IMR-90 (cell line): ENCODE results near the gene GPC5. TPM values are rescaled to one million over a fixed set of nuclear protein-coding genes. Genes with fewer than 3 reads are reported as not detected.
A peak's percentile ranks its signal among the peaks of the same experiment; 100 is the strongest.

Source experiments
- ATAC-seq: fragments of 200-7000 bp; cut with Tn5 transposase; 2 replicates; pipeline ENCODE4 v1.9.1; 2020; ENCODE audit warnings: low read depth, mild to moderate bottlenecking, moderate library complexity
- BruUV-seq: library from RNA; stranded (reverse); fragments of 400-500 nt; replicated peaks from 2 replicates; lab custom pipeline; 2021; lab: Mats Ljungman, UMichigan
- CTCF ChIA-PET: fragments of 300-600 bp; formaldehyde crosslinking; extraction: SDS; loops from one replicate; lab custom pipeline; 2021; ENCODE audit warnings: antibody characterized with exemption; lab: Yijun Ruan, JAX
- POLR2A ChIA-PET: fragments of 300-600 bp; sonication (Branson Sonifier 250); formaldehyde crosslinking; loops from one replicate; lab custom pipeline; 2022; ENCODE audit warnings: antibody characterized with exemption; ENCODE audit not compliant: unreplicated experiment; lab: Charles Lee
- DNase-seq: peaks from one replicate; pipeline ENCODE4 v3.0.0; 2013
- H2AFZ ChIP-seq: replicated peaks from 2 replicates; pipeline ENCODE3; 2013; ENCODE audit warnings: low read length, mild to moderate bottlenecking; ENCODE audit not compliant: poor library complexity
- H2AK5ac ChIP-seq: 2 replicates; pipeline ENCODE4 v1.6.1; 2013; ENCODE audit warnings: low read depth, low read length, inconsistent platforms
- H2AK9ac ChIP-seq: replicated peaks from 2 replicates; pipeline ENCODE3; 2013; ENCODE audit warnings: mild to moderate bottlenecking, low read depth, low read length, moderate library complexity; ENCODE audit not compliant: poor library complexity
- H2BK120ac ChIP-seq: 2 replicates; pipeline ENCODE4 v1.6.1; 2013; ENCODE audit warnings: low read depth, low read length, inconsistent platforms
- H2BK15ac ChIP-seq: 3 replicates; pipeline ENCODE4 v1.6.1; 2013; ENCODE audit warnings: low read depth, low read length, inconsistent platforms
- H2BK20ac ChIP-seq: 2 replicates; pipeline ENCODE4 v1.6.1; 2013; ENCODE audit warnings: low read depth, mild to moderate bottlenecking, inconsistent platforms, low read length, moderate library complexity
- H2BK5ac ChIP-seq: 2 replicates; pipeline ENCODE4 v1.6.1; 2013; ENCODE audit warnings: mild to moderate bottlenecking, low read depth, low read length, inconsistent platforms; ENCODE audit not compliant: poor library complexity, severe bottlenecking
- H3K14ac ChIP-seq: replicated peaks from 2 replicates; pipeline ENCODE4 v1.6.1; 2013; ENCODE audit warnings: low read depth, low read length, inconsistent platforms
- H3K18ac ChIP-seq: 2 replicates; pipeline ENCODE4 v1.6.1; 2013; ENCODE audit warnings: low read depth, low read length, control low read depth
- H3K23ac ChIP-seq: 2 replicates; pipeline ENCODE4 v1.6.1; 2013; ENCODE audit warnings: low read depth, low read length, inconsistent platforms
- H3K27ac ChIP-seq: 2 replicates; pipeline ENCODE4 v1.5.1; 2013; ENCODE audit warnings: mild to moderate bottlenecking, control low read depth, low read length; ENCODE audit not compliant: insufficient read depth
- H3K27me3 ChIP-seq: 2 replicates; pipeline ENCODE4 v1.6.1; 2013; ENCODE audit warnings: low read length; ENCODE audit not compliant: control insufficient read depth, insufficient read depth
- H3K36me3 ChIP-seq: 2 replicates; pipeline ENCODE4 v1.6.1; 2013; ENCODE audit warnings: low read length, mixed read lengths; ENCODE audit not compliant: control insufficient read depth, insufficient read depth
- H3K4ac ChIP-seq: 2 replicates; pipeline ENCODE4 v1.6.1; 2013; ENCODE audit warnings: low read depth, low read length, inconsistent platforms
- H3K4me1 ChIP-seq: 2 replicates; pipeline ENCODE4 v1.6.1; 2013; ENCODE audit warnings: low read length, mixed read lengths; ENCODE audit not compliant: control insufficient read depth, insufficient read depth
- H3K4me2 ChIP-seq: 2 replicates; pipeline ENCODE4 v1.6.1; 2013; ENCODE audit warnings: low read depth, mild to moderate bottlenecking, control low read depth, low read length, moderate library complexity
- H3K4me3 ChIP-seq: 2 replicates; pipeline ENCODE4 v1.5.1; 2013; ENCODE audit warnings: low read depth, mild to moderate bottlenecking, control low read depth, low read length, moderate library complexity; ENCODE audit not compliant: insufficient read depth
- H3K56ac ChIP-seq: 2 replicates; pipeline ENCODE4 v1.6.1; 2013; ENCODE audit warnings: low read length, inconsistent platforms; ENCODE audit not compliant: insufficient read depth; ENCODE audit errors: extremely low read depth
- H3K79me1 ChIP-seq, 2 experiments: 2 replicates each; pipeline ENCODE4 v1.6.1; 2013; ENCODE audit warnings: low read length in 2 of 2, inconsistent platforms in 1 of 2, low read depth in 1 of 2
- H3K9ac ChIP-seq: 2 replicates; pipeline ENCODE4 v1.6.1; 2013; ENCODE audit warnings: low read depth, low read length, control low read depth
- H3K9me1 ChIP-seq: 2 replicates; pipeline ENCODE4 v1.6.1; 2013; ENCODE audit warnings: low read length, inconsistent platforms; ENCODE audit not compliant: insufficient read depth
- H3K9me3 ChIP-seq: 2 replicates; pipeline ENCODE4 v1.6.1; 2013; ENCODE audit warnings: low read length; ENCODE audit not compliant: control insufficient read depth, insufficient read depth
- H4K20me1 ChIP-seq: 2 replicates; pipeline ENCODE4 v1.6.1; 2013; ENCODE audit warnings: low read length, inconsistent platforms; ENCODE audit not compliant: insufficient read depth
- H4K5ac ChIP-seq: 2 replicates; pipeline ENCODE4 v1.6.1; 2013; ENCODE audit warnings: mild to moderate bottlenecking, low read depth, low read length, control low read depth
- H4K8ac ChIP-seq, 2 experiments: 2 replicates each; pipeline ENCODE4 v1.6.1; 2013; ENCODE audit warnings: low read depth in 2 of 2, low read length in 2 of 2, control low read depth in 1 of 2, inconsistent platforms in 1 of 2
- H4K91ac ChIP-seq: 2 replicates; pipeline ENCODE4 v1.6.1; 2013; ENCODE audit warnings: low read depth, low read length, inconsistent platforms; ENCODE audit not compliant: insufficient read depth
- CEBPB ChIP-seq: IDR thresholded peaks from 2 replicates; pipeline ENCODE4 v1.6.1; 2012; ENCODE audit warnings: low read depth, low read length, improper control_type of control experiment
- CTCF ChIP-seq: conservative IDR thresholded peaks from 2 replicates; pipeline ENCODE4 v1.5.1; 2012; ENCODE audit warnings: mild to moderate bottlenecking, low read depth, low read length, improper control_type of control experiment
- MAFK ChIP-seq: IDR thresholded peaks from 2 replicates; pipeline ENCODE4 v1.6.1; 2012; ENCODE audit warnings: low read depth, low read length, improper control_type of control experiment
- MAZ ChIP-seq: IDR thresholded peaks from 2 replicates; pipeline ENCODE4 v1.6.1; 2012; ENCODE audit warnings: low read depth, mild to moderate bottlenecking, low read length, improper control_type of control experiment, moderate library complexity, borderline replicate concordance
- NFE2L2 ChIP-seq: fragments of 150-350 bp; IDR thresholded peaks from 2 replicates; pipeline ENCODE4 v1.6.1; 2016; ENCODE audit warnings: low read depth, mild to moderate bottlenecking, low read length
- POLR2A ChIP-seq: IDR thresholded peaks from 2 replicates; pipeline ENCODE4 v1.6.1; 2012; ENCODE audit warnings: mild to moderate bottlenecking, low read depth, low read length
- RAD21 ChIP-seq: IDR thresholded peaks from 2 replicates; pipeline ENCODE4 v1.6.1; 2012; ENCODE audit warnings: low read length, improper control_type of control experiment
- SMC3 ChIP-seq: fragments of 150-350 bp; IDR thresholded peaks from 2 replicates; pipeline ENCODE4 v1.6.1; 2016; ENCODE audit warnings: low read depth, mild to moderate bottlenecking, antibody characterized with exemption, low read length, moderate library complexity
- WGBS, 2 experiments: methylation state at CpG; one replicate each; pipeline versions ENCODE4 v1.1.5 to v1.1.7; 2013; ENCODE audit warnings: missing lambda C conversion rate in 2 of 2; ENCODE audit not compliant: insufficient read length in 1 of 2; ENCODE audit errors: extremely low coverage in 2 of 2; 5-methylcytosine and 5-hydroxymethylcytosine counted together
- dilution Hi-C: fragments of 300-500 bp; cut with HindIII; formaldehyde crosslinking; loops from one replicate; pipeline ENCODE4 v1.14.3; 2018; ENCODE audit warnings: low sequenced_read_pairs; ENCODE audit not compliant: unreplicated experiment
- in situ Hi-C: fragments of 300-500 bp; cut with MboI; formaldehyde crosslinking; loops from 3 replicates; pipeline ENCODE4 v1.14.3; 2019; ENCODE audit warnings: low sequenced_read_pairs, inconsistent platforms, mixed read lengths
- intact Hi-C: fragments of 100-400 bp; cut with micrococcal nuclease; formaldehyde crosslinking; loops from 2 replicates; pipeline ENCODE4 v1.10.0; 2022
- polyA plus RNA-seq, 3 experiments: library from polyadenylated mRNA; depleted of rRNA; stranded (reverse); fragments of >200 nt; gene quantifications; 2 replicates each; pipeline ENCODE4 v1.2.3, GENCODE V29; 2012; ENCODE audit warnings: low replicate concordance in 1 of 3
- total RNA-seq: library from RNA; depleted of rRNA; stranded (reverse); fragments of >200 nt; gene quantifications from 2 replicates; pipeline ENCODE4 v1.2.3, GENCODE V29; 2012

GPC5 gene
- total and polyA plus RNA-seq, 2 of the 4 experiments (the other 2 are of a cell fraction) = 0.94 to 1.8 TPM

GRCh38 chr13:91722267-91722884, 324.0 kb downstream of the GPC5 start:
- no CpG with 5 or more reads among the region's 4 CpGs for WGBS, 2 experiments
- no peak for ATAC-seq
- no peak overlapping the region for H2AFZ ChIP-seq

More at GRCh38 chr13:91722267-91722884, 324.0 kb downstream of the GPC5 start:
- no TSS peak for BruUV-seq
- H3K4ac ChIP-seq = no peak overlapping the region
- H2BK5ac ChIP-seq = no peak overlapping the region
- H2BK120ac ChIP-seq = no peak overlapping the region
- ChIA-PET CTCF (interaction anchor here (0.7 to 1.0 kb wide), 2 partner anchors 24 to 341 kb away, joined by 3 read pairs; no protein-coding TSS in a partner anchor), POLR2A (no interaction called here)
- no peak overlapping the region for H4K5ac ChIP-seq
- no peak overlapping the region for H3K4me2 ChIP-seq
- dilution Hi-C loops (no loop called here), intact Hi-C loops (loop anchor here (1.0 to 2.0 kb wide), 2 partner anchors 347 to 588 kb away; no protein-coding TSS in a partner anchor), in situ Hi-C loops (loop anchor here (5.0 kb wide), 1 partner anchor 335 kb away; no protein-coding TSS in a partner anchor)
- no peaks in the 10 kb centered on the region for H4K20me1 ChIP-seq
- H3K27ac ChIP-seq = no peak overlapping the region
- H4K91ac ChIP-seq = no peak overlapping the region
- no peaks in the 10 kb centered on the region for H3K4me1 ChIP-seq
- H3K14ac ChIP-seq = no peak overlapping the region
- H3K27me3 ChIP-seq = no peaks in the 10 kb centered on the region
- H4K8ac ChIP-seq = no peak overlapping the region
- no peak for TF ChIP-seq MAFK
- no peak for TF ChIP-seq NFE2L2
- TF ChIP-seq CTCF = peak; percentile 58
- TF ChIP-seq MAZ = no peak
- TF ChIP-seq CEBPB = no peak
- TF ChIP-seq SMC3 = peak; percentile 46
- TF ChIP-seq RAD21 = 0 out of 2 replicates have a peak, but pooled peaks have one; percentile 40
- TF ChIP-seq POLR2A = no peak
- no peaks in the 10 kb centered on the region for H3K9me3 ChIP-seq
- no peak overlapping the region for H2BK20ac ChIP-seq
- DNase-seq = peak; percentile 18
- no peak overlapping the region for H3K18ac ChIP-seq
- no peak overlapping the region for H3K56ac ChIP-seq
- no peak overlapping the region for H3K23ac ChIP-seq
- H2AK5ac ChIP-seq = no peak overlapping the region
- no peak overlapping the region for H3K9ac ChIP-seq
- no peaks in the 10 kb centered on the region for H3K36me3 ChIP-seq
- no peaks in the 10 kb centered on the region for H3K79me1 ChIP-seq
- no peak overlapping the region for H3K4me3 ChIP-seq
- no peaks in the 10 kb centered on the region for H3K9me1 ChIP-seq
- no peak overlapping the region for H2BK15ac ChIP-seq
- no peak overlapping the region for H2AK9ac ChIP-seq
